Globus pallidus (tissue), 1 donor: Measurements from ENCODE around the gene TLCD2.
"Not testable (repeated sequence)": the region's sequence is repeated elsewhere in the genome, so short reads cannot be mapped to it uniquely, and the experiment has no call there.

ENCODE experiments used
- DNase-seq: peaks from one replicate; pipeline ENCODE4 v3.0.0-alpha.2; 2015; ENCODE audit warnings: low spot score

TLCD2 gene

DNA sequence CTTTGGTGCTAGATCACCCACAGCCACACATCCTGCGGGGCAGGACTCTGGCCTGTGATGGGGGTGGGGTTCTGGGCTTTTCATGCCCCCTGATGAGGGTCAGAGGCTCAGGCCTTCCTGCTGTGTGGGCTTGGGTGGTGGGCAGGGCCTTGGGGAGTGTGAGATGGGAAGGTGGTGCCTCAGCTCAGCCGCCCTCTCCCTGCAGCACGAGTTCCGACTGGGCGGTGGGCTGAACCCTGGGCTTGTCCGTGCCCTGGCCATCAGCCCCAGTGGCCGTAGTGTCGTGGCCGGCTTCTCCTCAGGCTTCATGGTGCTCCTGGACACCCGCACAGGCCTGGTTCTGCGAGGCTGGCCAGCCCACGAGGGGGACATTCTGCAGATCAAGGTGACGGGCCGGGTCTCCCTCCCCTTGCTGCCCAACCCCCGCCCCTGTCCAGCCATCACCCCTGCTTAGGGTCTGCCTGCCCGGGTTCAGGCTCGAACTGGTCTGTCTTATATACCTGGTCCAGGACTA lies 25.7 kb upstream of the TLCD2 start:
- DNase-seq, result no peak

DNA sequence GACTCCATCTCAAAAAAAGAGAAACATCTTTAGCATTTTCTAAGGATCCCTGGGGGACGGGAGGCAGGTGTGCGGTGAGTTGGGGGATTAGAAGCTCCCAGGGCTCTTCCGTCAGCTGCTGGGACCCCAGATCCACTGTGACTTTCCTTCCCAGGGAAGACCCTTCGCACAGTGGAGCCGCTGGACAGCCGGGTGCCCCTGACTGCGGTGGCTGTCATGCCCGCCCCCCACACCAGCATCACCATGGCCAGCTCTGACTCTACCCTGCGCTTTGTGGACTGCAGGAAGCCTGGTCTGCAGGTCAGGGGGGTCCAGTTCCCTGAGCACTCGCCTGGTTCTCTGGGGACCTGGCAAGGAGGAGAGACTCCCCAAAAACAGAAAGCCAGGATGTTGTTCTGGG lies 25.2 kb upstream of the TLCD2 start:
- no peak for DNase-seq

DNA sequence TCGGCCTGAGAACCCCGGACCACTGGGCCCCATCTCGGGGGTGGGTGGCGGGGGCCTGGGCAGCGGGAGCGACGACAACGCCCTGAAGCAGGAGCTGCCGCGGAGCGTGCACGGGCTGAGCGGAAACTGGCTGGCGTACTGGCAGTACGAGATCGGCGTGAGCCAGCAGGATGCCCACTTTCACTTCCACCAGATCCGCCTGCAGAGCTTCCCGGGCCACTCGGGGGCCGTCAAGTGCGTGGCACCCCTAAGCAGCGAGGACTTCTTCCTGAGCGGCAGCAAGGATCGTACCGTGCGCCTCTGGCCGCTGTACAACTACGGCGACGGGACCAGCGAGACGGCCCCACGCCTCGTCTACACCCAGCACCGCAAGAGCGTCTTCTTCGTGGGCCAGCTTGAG lies 23.6 kb upstream of the TLCD2 start:
- no peak for DNase-seq

DNA sequence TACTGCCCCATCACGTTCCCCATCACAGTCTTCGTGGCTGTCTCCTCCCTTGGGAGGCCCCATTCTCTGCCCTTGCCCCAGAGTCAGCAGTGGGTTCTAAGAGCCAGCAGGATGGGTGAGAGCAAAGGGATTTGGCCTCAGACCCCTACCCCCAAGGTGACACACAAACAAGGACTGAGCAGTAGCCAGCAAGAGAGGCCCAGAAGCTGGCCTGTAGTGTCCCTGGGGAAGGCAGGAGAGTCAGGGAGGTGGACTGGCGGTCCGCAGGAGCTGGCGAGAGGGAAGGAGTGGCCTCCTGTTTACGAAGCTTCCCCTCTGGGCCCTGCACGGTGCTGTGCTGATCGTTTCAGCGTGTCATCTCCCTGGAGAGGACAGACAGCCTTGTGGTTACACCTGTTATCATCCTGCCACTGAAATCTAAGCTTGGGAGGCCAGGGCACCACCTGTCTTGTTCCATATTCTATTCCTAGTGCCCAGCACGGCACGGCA lies 22.7 kb upstream of the TLCD2 start:
- DNase-seq, result no peak

DNA sequence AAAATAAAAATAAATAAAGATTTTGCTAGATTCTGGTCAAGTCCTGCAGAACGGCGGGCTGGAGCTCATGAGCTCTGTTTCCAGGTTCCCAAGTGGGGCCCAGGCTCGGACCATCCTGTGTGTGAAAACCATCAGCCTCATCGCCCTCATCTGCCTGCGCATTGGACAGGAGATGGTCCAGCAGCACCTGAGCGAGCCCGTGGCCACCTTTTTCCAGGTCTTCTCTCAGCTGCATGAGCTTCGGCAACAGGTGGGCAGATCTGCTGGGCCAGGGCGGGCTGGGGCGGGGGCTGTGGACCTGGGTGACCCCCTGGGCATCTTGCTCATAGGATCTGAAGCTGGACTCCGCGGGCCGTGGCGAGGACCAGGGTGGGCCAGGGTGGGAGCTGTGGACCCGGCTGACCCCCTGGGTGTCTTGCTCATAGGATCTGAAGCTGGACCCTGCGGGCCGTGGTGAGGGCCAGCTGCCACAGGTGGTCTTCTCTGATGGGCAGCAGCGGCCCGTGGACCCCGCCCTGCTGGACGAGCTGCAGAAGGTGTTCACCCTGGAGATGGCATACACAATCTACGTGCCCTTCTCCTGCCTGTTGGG lies 22.2 kb upstream of the TLCD2 start:
- no peak for DNase-seq

DNA sequence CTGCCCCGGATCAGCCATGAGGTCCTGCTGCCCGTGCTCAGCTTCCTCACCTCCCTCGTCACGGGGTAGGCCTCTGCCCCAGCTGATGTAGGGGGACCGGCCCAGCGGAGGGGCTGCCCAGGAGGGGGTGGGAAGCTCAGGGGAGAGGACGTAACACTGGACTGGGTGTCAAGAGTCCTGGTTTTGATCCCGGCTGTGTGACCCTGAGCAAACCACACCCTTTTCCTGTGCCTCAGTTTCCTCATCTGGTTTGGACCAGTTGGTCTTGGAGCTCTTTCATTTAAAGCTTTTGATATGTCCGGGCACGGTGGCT lies 21.0 kb upstream of the TLCD2 start:
- DNase-seq, result no peak

DNA sequence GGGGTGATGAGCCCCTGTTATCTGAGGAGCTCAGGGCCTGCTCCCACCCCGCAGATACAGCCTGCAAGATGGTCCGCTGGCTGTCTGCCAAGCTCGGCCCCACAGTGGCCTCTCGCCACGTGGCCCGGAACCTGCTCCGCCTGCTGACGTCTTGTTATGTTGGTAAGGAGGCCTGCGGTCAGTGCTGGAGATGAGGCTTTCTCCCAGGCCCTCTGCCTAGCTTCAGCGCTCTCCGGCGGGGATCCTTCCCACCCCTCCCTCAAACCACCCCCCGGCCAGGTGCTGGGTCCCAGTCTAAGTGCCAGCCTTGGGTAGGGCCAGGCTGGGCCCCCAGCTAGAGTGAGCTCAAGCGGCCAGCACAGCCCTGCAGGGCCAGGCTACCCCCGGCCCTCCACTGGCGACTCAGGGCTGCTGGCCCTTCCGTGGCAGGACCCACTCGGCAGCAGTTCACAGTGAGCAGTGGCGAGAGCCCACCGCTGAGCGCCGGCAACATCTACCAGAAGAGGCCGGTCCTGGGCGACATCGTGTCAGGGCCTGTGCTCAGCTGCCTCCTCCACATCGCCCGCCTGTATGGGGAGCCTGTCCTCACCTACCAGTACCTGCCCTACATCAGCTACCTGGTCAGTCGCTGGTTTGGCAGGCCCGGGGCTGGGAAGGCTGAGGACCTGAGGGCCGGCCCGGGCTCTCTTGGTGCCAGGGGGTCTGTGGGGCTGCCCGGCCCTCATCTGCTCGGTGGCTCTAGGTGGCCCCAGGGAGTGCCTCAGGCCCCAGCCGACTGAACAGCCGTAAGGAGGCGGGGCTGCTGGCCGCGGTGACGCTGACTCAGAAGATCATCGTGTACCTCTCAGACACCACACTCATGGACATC lies 20.4 kb upstream of the TLCD2 start:
- DNase-seq, result no peak

DNA sequence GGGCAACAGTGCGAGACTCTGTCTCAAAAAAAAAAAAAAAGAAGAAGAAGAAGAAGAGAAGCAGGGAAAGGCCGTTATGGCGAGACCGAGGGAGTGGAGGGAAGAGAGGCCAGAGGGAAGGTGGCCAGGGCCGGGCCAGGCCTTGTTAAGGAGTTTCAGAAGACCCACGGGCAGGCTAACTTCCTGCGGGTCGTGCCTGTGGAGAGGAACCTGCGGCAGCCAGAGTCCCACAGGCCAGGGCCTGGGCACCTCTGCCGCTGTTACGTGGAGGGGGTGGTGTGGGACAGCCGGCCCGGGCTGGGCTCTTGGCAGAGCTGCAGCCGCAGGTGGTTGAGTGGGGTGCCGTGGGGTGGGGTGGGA lies 19.8 kb upstream of the TLCD2 start:
- no peak for DNase-seq

DNA sequence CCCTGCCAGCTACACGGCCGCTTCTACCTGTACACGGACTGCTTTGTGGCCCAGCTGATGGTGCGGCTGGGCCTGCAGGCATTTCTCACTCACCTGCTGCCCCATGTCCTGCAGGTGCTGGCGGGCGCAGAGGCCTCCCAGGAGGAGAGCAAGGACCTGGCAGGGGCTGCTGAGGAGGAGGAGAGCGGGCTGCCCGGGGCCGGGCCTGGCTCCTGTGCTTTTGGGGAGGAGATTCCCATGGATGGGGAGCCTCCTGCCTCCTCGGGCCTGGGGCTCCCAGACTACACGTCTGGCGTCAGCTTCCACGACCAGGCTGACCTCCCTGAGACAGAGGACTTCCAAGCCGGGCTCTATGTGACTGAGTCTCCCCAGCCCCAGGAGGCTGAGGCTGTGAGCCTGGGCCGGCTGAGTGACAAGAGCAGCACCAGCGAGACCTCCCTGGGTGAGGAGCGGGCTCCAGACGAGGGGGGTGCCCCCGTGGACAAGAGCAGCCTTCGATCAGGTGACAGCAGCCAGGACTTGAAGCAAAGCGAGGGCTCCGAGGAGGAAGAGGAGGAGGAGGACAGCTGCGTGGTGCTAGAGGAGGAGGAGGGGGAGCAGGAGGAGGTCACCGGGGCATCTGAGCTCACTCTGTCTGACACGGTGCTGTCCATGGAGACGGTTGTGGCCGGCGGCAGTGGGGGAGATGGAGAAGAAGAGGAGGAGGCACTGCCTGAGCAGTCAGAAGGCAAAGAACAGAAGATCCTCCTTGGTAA lies 17.9 kb upstream of the TLCD2 start:
- no peak for DNase-seq

DNA sequence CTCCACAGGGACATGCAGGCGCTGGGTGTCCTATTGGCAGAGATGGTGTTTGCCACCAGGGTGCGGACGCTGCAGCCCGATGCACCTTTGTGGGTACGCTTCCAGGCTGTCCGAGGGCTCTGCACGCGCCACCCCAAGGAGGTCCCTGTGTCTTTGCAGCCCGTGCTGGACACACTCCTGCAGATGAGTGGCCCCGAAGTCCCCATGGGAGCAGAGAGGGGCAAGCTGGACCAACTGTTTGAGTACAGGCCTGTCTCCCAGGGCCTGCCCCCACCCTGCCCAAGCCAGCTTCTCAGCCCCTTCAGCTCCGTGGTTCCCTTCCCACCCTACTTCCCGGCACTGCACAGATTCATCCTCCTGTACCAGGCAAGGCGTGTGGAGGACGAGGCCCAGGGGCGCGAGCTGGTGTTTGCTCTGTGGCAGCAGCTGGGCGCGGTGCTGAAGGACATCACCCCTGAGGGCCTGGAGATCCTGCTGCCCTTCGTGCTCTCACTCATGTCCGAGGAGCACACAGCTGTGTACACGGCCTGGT lies 17.1 kb upstream of the TLCD2 start:
- no peak for DNase-seq

DNA sequence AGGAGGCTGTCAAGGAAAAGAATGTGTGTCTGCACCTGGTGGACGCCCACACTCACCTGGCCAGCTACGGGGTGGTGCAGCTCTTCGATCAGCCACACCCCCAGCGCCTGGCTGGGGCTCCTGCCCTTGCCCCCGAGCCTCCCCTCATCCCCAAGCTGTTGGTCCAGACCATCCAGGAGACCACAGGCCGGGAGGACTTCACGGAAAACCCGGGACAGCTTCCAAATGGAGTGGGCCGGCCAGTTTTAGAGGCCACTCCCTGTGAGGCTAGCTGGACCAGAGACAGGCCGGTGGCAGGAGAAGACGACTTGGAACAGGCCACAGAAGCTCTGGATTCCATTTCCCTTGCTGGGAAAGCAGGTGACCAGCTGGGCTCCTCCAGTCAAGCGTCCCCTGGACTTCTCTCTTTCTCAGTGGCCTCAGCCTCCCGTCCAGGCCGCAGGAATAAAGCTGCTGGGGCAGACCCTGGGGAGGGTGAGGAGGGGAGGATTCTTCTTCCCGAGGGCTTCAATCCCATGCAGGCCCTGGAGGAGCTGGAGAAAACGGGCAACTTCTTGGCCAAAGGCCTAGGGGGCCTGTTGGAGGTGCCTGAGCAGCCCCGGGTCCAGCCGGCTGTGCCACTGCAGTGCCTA lies 16.6 kb upstream of the TLCD2 start:
- no peak for DNase-seq

DNA sequence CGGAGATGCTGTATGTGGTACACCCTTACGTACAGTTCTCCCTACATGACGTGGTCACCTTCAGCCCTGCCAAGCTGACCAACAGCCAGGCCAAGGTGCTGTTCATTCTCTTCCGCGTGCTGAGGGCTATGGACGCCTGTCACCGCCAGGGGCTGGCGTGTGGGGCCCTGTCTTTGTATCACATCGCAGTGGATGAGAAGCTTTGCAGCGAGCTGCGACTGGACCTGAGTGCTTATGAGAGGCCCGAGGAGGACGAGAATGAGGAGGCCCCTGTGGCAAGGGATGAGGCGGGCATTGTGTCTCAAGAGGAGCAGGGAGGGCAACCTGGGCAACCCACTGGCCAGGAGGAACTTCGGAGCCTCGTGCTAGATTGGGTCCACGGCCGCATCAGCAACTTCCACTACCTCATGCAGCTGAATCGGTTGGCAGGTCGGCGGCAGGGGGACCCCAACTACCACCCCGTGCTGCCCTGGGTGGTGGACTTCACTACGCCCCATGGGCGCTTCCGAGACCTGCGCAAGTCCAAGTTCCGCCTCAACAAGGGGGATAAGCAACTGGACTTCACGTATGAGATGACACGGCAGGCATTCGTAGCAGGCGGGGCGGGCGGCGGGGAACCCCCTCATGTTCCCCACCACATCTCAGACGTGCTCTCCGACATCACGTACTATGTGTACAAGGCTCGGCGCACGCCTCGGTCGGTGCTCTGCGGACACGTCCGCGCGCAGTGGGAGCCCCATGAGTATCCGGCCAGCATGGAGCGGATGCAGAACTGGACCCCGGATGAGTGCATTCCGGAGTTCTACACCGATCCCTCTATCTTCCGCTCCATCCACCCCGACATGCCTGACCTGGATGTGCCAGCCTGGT lies 15.7 kb upstream of the TLCD2 start:
- DNase-seq, result no peak

DNA sequence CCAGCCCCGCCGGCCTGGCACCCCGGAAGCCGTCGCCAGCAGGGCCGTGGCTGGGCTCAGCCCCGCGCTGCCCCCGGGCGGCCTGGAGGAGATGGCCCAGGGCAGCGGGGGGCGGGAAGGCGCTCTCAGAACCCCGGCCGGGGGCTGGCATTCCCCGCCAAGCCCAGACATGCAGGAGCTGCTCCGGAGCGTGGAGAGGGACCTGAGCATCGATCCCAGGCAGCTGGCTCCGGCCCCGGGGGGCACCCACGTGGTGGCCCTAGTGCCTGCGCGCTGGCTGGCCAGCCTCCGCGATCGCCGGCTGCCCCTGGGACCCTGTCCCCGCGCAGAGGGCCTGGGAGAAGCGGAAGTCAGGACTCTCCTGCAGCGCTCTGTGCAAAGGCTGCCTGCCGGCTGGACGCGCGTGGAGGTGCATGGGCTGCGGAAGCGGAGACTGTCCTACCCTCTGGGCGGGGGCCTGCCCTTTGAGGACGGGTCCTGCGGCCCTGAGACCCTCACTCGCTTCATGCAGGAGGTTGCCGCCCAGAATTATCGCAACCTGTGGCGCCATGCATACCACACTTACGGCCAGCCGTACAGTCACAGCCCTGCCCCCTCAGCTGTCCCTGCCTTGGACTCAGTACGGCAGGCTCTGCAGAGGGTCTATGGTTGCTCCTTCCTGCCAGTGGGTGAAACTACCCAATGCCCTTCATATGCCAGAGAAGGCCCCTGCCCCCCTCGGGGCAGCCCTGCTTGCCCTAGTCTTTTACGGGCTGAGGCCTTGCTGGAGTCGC lies 14.9 kb upstream of the TLCD2 start:
- DNase-seq, result peak; percentile 35

DNA sequence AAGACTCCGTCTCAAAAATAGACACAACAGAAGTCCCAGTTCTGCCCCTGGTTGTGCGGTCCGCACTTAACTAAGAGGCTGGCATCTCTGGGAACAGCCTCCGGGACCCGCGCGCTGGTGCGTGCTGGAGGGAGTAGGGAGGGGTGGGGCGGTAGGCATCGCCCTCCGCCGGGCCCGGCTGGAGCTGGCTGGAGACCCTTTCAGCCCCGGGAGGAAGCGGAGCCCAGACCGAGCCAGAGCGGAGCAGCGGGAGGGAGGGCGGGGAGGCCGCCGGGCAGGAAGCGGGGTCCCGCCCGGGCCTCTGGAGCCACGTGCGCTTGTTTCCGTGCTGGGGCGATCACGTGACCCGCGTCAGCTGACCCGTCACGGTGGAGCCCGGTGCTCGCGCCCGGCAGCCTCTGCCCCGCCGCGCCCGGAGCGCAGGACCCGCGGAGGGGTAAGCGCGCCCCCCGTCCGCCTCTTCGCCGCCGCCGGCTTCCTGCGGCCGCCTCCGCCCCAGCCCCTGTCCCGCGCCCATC lies 14.2 kb upstream of the TLCD2 start, which contains the start of gene WDR81:
Gene WDR81, plus strand, starts transcription at position 354 of the 518 bp plus-strand sequence. CDS start 256 bp downstream, outside the sequence.
- DNase-seq, result peak; percentile 82

DNA sequence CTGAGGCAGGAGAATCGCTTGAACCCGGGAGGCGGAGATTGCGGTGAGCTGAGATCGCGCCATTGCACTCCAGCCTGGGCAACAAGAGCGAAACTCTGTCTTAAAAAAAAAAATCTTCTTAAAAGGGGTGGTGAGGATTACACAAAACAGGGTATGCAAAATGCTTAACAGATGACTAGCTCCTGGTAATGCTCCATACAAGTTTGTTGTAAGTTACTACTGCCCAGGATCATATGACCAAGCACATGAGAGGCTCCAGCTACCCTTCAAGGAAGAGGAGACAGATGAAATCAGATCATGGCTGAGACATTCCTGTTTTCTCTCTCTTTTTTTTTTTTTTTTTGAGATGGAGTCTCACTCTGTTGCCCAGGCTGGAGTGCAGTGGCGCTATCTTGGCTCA lies 11.8 kb upstream of the TLCD2 start:
- DNase-seq, result not testable (repeated sequence)

DNA sequence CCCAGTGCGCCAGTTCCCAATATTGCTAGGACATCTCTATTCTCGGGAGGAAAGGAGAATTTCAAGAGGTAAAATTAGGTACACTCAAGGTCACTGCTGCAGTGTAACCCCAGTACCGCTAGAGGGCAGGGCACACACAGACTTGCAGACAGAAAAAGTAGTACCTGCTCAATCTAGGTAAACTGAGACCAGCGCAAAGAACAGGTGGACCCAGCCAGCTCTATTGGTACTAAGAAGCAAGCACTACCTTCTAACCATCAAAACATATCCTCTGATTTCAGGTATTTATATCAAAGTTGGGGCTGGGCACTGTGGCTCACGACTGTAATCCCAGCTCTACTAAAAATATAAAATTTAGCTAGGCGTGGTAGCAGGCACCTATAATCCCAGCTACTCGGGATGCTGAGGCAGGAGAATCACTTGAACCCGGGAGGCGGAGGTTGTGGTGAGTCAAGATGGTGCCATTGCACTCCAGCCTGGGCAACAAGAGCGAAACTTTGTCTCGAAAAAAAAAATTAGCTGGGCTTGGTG lies 10.7 kb upstream of the TLCD2 start:
- DNase-seq, result no peak

DNA sequence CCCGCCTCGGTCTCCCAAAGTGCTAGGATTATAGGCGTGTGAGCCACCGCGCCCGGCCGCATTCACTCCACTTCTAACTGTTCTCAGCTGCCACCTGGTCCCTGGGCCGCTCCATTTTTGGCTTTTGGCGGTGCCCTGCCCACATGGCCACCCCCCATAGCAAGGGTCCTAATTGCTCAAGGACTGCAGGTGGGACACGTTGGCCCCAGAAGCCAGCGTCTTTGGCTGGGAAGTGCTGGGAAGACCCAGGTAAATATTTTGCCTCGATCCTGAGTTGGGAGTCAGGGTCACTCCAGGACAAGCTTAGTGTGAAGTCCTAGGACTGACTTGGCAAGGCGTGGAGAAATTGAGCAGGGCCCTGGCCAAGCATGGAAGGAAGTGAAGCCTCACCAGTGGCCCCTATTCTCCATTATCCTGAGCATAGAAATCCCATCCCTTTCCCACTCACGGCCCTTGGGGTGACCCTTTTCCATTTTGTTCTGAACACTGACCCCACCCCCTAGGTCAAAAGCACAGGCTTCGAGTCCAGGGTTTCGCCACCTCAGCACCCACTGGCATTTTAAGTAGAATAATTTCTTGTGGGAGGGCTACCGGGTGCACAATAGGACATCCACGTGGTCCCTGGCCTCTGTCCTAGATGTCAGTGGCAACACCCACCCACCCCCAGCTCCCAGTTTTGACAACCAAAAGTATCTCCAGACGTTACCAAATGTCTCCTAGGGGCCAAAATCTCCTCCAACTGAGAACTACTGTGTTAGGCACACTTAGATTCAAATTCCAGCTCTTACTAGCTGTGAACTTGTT lies 8.4 kb upstream of the TLCD2 start:
- no peak for DNase-seq

DNA sequence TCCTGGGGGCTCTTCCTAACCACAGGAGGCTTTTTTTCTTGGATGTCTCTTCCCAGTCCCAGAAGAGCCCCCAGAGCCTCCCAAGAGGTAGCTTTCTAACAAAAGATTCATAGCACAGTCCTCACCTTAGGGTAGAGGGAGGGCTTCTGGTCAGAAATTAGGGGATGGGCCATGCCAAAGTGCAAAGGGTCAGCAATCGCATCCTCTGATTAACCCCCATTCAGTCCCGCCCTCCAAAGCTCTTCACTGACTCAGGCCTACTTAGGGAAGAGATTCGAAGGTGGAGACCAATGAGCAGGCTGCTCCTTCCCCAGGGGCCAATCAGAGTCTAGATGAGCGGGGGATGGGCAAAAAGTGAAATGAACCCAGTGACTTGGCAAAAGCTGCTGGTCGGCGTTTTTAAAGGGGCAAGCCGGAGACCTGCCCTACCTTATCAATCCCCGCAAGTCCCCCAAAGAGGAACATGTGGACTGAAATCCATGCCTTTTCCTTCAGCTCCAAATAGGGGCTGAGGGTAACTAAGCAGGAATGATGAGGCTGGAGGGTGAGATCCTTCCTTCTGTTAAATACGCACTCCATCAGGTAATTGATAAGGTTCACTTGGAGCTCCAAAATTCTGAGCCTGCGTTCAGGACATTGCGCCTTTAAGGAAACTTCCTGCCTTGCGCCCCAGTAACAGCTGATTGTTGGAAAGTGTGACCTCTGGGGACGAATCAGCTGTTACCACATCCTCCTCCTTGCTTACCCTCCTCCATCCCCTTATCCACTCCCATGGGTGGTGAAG lies 6.9 kb upstream of the TLCD2 start:
- DNase-seq, result peak; percentile 96
